OCI-LY3 (cell line): Measurements from ENCODE around the gene PPP1R37.

Experiments used
- EZH2phosphoT487 ChIP-seq: fragments of 200-600 bp; shearing (Covaris generic); IDR thresholded peaks from 2 replicates; pipeline ENCODE4 v1.6.1; 2018; ENCODE audit warnings: antibody characterized with exemption, mixed run types, low read depth
- TF ChIP-seq, protein P1 (sequence below): fragments of 200-600, 300-600 bp; sonication (generic); IDR thresholded peaks from 2 replicates; pipeline ENCODE4 v1.5.1; 2014; ENCODE audit warnings: antibody characterized with exemption, low read length, low read depth

DNA sequence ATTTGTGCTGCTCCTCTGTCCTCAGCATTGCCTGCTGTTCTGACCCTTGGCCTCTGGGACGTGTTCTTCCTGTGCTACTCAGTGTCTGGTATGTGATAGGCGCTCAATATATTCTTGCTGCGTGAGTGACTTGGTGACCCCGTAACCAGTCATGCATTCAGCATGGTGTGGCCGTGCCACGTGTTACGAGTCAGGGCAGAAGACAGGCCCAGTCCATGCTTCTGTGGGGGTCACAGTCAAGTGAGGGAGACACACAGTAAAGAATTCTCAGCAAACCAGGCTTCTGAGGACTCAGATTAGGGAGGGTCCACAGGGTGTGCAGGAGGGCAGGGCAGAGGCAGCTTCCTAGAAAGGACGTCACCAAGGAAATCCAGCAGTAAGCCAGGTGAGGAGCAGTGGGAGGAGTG is 7.9 kb downstream of the PPP1R37 start:
- TF ChIP-seq, protein P1, sequence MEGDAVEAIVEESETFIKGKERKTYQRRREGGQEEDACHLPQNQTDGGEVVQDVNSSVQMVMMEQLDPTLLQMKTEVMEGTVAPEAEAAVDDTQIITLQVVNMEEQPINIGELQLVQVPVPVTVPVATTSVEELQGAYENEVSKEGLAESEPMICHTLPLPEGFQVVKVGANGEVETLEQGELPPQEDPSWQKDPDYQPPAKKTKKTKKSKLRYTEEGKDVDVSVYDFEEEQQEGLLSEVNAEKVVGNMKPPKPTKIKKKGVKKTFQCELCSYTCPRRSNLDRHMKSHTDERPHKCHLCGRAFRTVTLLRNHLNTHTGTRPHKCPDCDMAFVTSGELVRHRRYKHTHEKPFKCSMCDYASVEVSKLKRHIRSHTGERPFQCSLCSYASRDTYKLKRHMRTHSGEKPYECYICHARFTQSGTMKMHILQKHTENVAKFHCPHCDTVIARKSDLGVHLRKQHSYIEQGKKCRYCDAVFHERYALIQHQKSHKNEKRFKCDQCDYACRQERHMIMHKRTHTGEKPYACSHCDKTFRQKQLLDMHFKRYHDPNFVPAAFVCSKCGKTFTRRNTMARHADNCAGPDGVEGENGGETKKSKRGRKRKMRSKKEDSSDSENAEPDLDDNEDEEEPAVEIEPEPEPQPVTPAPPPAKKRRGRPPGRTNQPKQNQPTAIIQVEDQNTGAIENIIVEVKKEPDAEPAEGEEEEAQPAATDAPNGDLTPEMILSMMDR = no peak
- TF ChIP-seq EZH2phosphoT487 = no peak
